Measurements from ENCODE around the gene HIPK2. TPM values are rescaled to one million over a fixed set of nuclear protein-coding genes. Genes with fewer than 3 reads are reported as not detected.

The HIPK2 gene
- polyA plus RNA-seq, 3 donors = 1.6 to 12.1 (median 3.0) TPM

DNA sequence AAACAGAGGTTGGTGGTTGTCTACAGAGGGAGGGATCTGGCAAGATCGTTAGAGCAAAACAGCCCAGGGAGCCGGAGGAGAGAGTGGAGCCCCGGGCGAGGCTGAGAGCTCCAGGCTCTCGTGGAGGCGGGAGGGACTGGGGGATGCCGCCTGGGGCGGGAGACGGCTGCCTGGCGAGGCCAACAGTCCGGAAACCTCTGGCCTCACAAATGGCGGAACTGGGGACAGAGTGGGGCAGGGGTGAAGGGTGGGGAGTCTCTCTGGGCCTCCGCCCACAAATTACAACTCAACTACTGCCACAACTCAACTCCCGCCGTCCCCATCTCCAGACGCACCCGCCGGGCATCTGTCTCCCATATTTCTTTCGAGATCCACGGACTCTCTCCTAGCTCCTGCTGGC is 206.6 kb downstream of the HIPK2 start:
- Mint-ChIP-seq H3K27me3 (ENCODE audit: low read depth in 3 of 3) (no peaks in the 10 kb centered on the region), H3K4me1 (peaks cover 5% of the 10 kb centered on the region), H3K36me3 (peaks cover 79 to 94% of the 10 kb centered on the region in 2 donors), H3K27ac (no peak overlapping the region), H3K9me3 (no peaks in the 10 kb centered on the region), H3K4me3 (no peak overlapping the region)
- intact Hi-C loops (cut with micrococcal nuclease) = no loop called here
- Histone ChIP-seq H3K4me1 (ENCODE audit: control insufficient read depth in 1 of 2, insufficient read depth in 2 of 2, low read length in 2 of 2) (no peaks in the 10 kb centered on the region), H3K9me3 (replicated peaks in 1 of 2; ENCODE audit: control insufficient read depth in 1 of 2, insufficient read depth in 1 of 2, low read length in 2 of 2) (no peaks in the 10 kb centered on the region), H2AFZ (ENCODE audit: insufficient read depth, low read depth, low read length, poor library complexity, severe bottlenecking) (no peak overlapping the region), H3K4me3 (replicated peaks in 1 of 3; ENCODE audit: low read depth in 2 of 3, low read length in 3 of 3) (no peak overlapping the region), H3K27me3 (ENCODE audit: control insufficient read depth in 2 of 2, insufficient read depth in 2 of 2, low read length in 2 of 2) (no peaks in the 10 kb centered on the region), H3K9ac (ENCODE audit: insufficient read depth, low read length, poor library complexity, severe bottlenecking) (no peak overlapping the region), H3K4me2 (replicated peaks; ENCODE audit: extremely low read depth, low read length, poor library complexity, severe bottlenecking) (no peak overlapping the region), H4K20me1 (ENCODE audit: insufficient read depth, low read length) (peaks cover 5% of the 10 kb centered on the region), H3K79me2 (ENCODE audit: insufficient read depth, low read length) (no peaks in the 10 kb centered on the region), H3K27ac (ENCODE audit: low read depth in 1 of 2, low read length in 2 of 2) (no peak overlapping the region), H3K36me3 (replicated peaks in 1 of 2; ENCODE audit: control insufficient read depth in 1 of 2, insufficient read depth in 2 of 2, low read length in 2 of 2) (peaks cover 71 to 93% of the 10 kb centered on the region in 2 donors)
- WGBS (ENCODE audit: insufficient coverage) = 89% methylated on average over 10 of the region's 20 CpGs
- TF ChIP-seq, protein P1, sequence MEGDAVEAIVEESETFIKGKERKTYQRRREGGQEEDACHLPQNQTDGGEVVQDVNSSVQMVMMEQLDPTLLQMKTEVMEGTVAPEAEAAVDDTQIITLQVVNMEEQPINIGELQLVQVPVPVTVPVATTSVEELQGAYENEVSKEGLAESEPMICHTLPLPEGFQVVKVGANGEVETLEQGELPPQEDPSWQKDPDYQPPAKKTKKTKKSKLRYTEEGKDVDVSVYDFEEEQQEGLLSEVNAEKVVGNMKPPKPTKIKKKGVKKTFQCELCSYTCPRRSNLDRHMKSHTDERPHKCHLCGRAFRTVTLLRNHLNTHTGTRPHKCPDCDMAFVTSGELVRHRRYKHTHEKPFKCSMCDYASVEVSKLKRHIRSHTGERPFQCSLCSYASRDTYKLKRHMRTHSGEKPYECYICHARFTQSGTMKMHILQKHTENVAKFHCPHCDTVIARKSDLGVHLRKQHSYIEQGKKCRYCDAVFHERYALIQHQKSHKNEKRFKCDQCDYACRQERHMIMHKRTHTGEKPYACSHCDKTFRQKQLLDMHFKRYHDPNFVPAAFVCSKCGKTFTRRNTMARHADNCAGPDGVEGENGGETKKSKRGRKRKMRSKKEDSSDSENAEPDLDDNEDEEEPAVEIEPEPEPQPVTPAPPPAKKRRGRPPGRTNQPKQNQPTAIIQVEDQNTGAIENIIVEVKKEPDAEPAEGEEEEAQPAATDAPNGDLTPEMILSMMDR (IDR thresholded peaks at IDR 0.05) = no peak
- DNase-seq = no peak

DNA sequence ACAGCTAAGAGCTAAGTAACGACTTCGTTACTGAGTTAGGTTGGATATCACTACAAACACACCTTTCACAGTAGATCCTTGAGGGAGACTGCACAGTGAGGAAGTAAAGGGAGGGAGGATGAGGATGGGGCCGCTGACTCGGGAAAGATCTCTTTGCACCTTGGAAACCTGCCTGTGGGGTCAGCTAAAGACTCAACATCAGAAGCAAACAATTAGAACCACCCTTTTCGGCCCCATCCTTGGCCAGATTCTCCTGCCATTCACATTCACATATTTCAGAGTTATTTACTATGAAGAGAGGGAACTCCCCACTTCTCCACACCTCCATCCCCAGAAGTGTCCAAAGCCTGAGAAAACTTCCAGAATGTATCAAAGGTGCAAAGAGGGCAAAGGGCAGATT is 207.2 kb downstream of the HIPK2 start:
- H3K79me2 ChIP-seq (ENCODE audit: insufficient read depth, low read length) = no peaks in the 10 kb centered on the region
- Mint-ChIP-seq H3K36me3 (peaks cover 74 to 92% of the 10 kb centered on the region in 2 donors), H3K27me3 (ENCODE audit: low read depth in 3 of 3) (no peaks in the 10 kb centered on the region), H3K27ac (peak overlapping the region in 1 of 7 donors; percentile 42), H3K9me3 (no peaks in the 10 kb centered on the region), H3K4me1 (peaks cover 9% of the 10 kb centered on the region), H3K4me3 (no peak overlapping the region)
- WGBS (ENCODE audit: insufficient coverage) = no CpG with 5 or more reads among the region's 5 CpGs
- no peak overlapping the region for H2AFZ ChIP-seq (ENCODE audit: insufficient read depth, low read depth, low read length, poor library complexity, severe bottlenecking)
- H3K4me1 ChIP-seq (ENCODE audit: control insufficient read depth in 1 of 2, insufficient read depth in 2 of 2, low read length in 2 of 2) = no peaks in the 10 kb centered on the region
- no peak overlapping the region for H3K27ac ChIP-seq (ENCODE audit: low read depth in 1 of 2, low read length in 2 of 2)
- no peak overlapping the region for H3K4me2 ChIP-seq (replicated peaks; ENCODE audit: extremely low read depth, low read length, poor library complexity, severe bottlenecking)
- no peak overlapping the region for H3K9ac ChIP-seq (ENCODE audit: insufficient read depth, low read length, poor library complexity, severe bottlenecking)
- TF ChIP-seq, protein P1 (IDR thresholded peaks at IDR 0.05) = no peak
- no peaks in the 10 kb centered on the region for H3K27me3 ChIP-seq (ENCODE audit: control insufficient read depth in 2 of 2, insufficient read depth in 2 of 2, low read length in 2 of 2)
- peaks cover 65 to 87% of the 10 kb centered on the region in 2 donors for H3K36me3 ChIP-seq (replicated peaks in 1 of 2; ENCODE audit: control insufficient read depth in 1 of 2, insufficient read depth in 2 of 2, low read length in 2 of 2)
- peaks cover 5% of the 10 kb centered on the region for H4K20me1 ChIP-seq (ENCODE audit: insufficient read depth, low read length)
- intact Hi-C loops (cut with micrococcal nuclease) = no loop called here
- DNase-seq = no peak
- H3K9me3 ChIP-seq (replicated peaks in 1 of 2; ENCODE audit: control insufficient read depth in 1 of 2, insufficient read depth in 1 of 2, low read length in 2 of 2) = no peaks in the 10 kb centered on the region
- H3K4me3 ChIP-seq (replicated peaks in 1 of 3; ENCODE audit: low read depth in 2 of 3, low read length in 3 of 3) = no peak overlapping the region

Measured in CD14-positive monocyte (primary cell).